NOMO-1 treated with dmso at 0.1 percent for 144 hours (cell line): ENCODE data around the gene C12orf57.

Source experiments
- DNase-seq: peaks from one replicate; lab custom pipeline; 2025; ENCODE audit not compliant: unreplicated experiment; lab: John Stamatoyannopoulos, UW

C12orf57 gene

DNA sequence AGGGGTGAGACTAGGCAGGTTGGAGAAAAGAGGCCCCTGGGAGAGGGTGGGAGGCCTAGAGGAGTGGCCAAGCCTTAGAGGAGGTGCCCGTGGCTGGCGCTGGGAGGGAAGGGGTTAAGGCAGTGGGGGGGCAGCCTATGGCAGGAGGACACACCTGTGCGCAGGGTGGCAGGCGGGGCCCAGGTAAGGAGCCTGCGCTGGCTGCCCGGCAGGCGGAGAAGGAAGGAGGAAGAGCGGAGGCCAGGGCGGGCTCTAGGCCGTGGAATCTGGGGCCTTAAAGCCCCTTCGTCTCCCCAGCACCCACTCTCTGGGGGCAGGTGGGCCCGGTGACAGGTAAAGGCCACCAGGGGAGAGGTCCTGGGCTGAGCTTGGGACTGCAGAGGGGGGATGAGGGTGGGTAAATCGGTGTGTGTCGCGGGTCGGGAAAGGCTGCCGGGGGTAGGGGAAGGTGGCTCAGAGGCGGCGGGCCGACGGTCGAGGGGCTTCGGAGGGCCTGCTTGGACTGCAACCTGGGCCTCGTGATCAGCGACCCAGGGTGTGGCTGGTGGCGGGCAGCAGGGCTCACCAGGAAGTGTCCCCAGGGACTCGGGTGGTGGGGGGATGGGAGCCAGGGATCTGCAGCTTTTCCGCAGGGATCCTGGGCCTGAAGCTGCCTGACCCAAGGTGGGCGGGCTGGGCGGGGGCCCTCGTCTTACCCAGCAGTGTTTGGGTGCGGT is 19.4 kb downstream of the C12orf57 start:
- DNase-seq: no peak

DNA sequence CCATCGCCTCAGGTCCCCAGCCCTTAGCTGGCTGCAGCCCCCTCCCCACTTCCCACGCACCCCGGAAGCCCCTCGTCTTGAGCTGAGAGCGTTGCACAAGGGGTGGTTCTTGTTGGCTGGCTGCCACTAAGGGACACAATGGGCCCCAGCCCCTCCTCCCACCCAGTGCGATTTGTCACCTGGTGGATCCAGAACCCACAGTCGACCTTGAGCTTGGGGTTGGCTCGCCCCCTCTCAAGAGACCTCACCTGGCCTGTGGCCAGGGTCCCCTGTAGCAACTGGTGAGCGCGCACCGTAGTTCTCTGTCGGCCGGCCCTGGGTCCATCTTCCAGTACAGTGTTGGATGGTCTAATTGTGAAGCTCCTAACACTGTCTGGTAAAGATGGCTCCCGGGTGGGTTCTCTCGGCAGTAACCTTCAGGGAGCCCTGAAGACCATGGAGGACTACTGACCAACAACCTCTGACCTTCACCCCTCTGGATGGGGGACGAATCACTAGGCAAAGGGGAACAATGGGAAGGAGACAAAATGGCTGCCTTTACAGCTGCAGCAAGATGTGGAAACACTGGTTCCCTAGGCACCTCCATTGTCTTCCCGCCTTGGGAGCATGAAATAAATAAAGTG is 20.1 kb downstream of the C12orf57 start:
- DNase-seq: no peak

DNA sequence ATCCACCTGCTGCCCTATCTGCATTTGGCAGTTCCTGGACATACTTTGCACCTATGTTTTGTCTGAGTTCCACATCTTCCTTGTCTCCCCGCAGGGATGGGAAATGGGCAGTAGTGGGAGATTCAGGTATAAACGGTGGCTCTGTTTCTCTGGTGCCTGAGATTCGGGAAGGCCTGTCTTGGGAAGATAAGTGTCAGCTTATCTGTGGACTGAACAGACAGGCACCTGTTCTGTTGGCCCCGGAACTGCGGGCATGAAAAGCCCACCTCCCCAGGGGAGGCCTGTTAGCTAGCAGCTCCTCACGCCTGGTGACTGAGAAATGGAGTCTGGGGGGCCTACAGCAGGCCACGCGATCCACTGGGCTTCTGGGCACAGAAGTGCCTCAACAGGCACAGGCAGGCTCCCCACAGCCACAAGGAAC is 20.8 kb downstream of the C12orf57 start:
- no peak for DNase-seq

DNA sequence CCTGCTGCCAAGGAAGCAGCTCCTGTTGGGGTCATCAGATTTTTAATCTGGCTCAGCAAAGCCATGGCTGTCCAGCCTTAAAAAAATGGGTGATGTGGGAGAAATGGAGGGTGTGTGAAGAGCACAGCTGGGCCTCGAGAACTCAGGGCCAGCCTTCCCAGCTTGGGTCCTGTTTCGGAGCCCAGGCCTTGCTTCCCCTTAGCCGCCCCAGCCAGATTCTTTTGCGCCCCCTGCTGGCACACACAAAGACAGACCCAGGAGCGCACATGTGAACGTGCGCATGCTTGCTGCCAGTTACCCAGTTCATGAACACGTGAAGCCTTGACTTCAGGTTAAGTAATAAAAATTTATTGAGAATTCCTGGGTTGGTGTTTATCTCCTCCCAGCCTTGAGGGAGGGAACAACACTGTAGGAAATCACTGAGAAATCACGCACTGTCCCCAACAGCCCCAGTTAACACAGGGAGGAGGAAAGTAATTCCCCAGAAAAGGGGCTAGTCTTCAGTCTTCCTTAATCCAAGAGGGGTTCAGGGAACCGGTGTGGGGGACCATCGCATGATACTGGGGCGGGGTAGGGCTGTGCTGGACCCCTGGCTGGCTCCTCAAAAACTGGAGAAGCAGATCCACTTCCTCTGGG is 21.3 kb downstream of the C12orf57 start:
- peak; percentile 77 for DNase-seq

DNA sequence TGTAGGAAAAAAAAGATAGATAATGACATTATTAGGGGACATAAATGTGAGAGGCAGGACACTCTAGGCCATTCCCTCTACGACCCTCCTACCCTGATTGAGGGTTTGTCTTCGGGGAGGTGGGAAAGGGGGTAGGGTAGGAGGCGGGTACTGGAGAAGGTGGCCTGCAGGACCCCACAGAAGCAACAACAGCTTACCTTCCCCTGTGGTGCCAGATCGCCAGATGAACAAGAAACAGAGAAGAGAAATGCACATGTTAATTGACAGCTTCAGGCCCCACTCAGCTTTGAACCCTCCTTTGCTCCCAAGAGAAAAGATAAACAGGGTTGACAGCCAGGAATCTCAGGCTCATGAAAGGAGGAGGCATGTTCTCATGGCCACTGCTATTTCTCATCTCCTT is 21.9 kb downstream of the C12orf57 start:
- DNase-seq: no peak

DNA sequence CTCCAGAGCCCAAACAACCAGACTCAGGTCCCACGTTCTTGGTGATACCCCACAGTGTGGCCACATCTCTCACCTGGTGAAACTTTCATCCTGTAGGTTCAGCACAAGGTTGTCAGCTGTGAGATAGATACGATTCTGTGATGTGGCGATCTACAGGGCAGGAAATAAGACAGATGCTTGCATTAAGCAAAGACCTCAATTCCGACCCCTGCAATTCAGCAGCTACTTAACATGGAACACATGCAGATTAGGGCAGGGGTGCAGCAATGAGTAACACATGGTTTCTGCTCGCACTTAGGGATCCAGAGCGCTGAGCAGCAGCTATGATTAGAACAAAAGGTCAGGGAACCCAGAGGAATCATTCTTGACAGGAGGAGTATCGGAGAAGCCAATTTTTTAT is 22.5 kb downstream of the C12orf57 start:
- DNase-seq: no peak

DNA sequence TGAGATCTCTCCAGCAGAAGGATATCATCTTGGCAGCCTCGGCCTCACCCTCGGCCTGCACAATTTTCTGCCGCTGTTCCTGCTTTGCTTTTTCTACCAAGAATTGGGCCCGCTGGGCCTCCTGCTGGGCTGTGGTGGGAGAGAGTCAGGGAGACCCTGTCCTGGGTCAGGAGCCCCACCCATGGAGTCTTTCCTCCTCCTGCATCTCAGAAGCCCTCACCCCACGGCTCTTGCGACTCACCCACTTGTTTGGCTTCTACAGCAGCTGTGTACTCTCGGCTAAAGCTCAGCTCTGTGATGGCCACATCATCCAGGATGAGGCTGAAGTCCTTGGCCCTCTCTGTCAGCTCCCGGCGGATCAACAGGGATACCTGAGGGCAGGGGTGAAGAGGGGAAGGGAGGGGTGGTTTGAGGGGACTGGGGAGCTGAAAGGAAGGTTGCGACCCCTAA is 23.9 kb downstream of the C12orf57 start:
- DNase-seq: no peak

DNA sequence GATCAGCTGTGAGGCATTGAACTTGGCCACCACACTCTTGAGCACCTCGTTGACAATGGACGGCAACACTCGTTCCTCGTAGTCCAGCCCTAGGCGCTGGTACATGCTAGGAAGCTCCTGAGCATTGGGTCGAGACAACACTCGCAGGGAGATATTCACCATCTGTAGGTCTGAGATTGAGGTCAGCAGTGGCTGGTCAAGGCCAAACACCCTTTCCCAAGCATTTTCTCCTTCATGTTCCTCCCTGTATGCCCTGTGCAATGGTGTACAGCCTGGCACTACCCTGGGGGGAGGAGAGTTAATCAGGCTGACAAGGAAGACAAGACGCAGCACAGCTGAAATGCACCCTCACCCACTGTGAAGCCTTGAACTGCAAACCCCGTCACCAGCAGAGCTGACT is 24.6 kb downstream of the C12orf57 start:
- DNase-seq: no peak

DNA sequence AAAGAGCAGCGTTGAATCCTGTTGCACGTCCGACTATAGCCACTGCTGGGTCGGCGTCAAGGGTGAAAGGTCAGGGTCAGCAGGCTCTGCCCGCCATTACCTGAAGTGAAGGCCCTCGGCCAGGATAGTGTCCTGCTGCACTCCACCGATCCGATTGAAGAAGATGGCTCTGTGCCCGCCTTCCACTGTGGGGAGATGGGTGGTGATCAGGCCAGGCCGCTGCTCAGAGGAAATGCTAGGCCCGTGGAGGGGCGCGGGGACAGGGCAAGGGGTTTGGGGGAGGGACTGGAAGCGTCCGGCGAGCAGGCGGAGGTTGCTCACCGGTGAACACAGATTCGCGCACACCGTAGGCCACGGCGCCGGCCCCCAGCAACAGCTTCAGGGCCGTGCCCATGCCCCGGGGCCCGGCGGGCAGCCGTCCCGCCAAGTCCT is 26.3 kb downstream of the C12orf57 start:
- DNase-seq: no peak

DNA sequence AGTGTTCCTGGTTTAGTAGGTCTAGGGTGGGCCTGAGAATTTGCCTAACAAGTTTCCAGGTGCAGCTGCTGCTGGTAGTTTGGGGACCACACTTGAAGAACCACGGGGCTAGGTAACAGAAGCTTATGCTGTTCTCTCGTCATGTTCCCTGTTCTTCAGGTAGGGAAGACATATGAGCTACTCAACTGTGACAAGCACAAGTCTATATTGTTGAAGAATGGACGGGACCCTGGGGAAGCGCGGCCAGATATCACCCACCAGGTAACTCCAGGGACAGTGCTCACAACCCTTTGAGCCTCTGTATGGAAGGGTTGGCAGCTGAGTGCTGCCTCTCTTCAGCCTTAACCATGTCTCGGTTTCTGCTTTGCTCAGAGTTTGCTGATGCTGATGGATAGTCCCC is 30.4 kb downstream of the C12orf57 start:
- DNase-seq: no peak

DNA sequence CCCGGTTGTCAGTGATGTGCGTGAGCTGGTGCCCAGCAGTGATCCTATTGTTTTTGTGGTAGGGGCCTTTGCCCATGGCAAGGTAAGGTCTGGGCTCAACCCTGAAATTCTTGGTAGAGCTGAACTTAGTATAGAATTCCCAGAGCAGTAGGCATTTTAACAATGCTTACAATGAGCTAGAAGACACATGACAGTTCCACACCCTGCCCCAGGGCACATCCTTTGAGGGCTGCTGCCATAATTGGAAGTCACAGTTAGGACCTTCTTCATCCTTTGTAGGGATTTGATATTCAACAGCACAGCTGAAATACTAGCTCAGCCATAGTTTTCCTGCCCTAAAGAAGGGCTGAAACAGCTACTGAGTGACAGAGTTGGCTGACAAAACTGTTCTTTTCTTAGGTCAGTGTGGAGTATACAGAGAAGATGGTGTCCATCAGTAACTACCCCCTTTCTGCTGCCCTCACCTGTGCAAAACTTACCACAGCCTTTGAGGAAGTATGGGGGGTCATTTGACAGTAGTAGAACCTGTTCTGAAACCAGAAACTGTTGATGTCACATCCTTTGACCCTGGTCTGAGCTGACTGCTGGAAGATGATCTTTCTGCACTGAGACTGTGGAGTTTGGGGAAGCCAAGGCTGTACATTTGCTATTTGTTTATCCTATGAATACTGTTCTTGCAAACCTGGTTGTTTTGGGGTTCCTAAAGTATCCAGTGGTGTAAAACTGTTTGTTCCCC is 31.6 kb downstream of the C12orf57 start:
- DNase-seq: no peak

DNA sequence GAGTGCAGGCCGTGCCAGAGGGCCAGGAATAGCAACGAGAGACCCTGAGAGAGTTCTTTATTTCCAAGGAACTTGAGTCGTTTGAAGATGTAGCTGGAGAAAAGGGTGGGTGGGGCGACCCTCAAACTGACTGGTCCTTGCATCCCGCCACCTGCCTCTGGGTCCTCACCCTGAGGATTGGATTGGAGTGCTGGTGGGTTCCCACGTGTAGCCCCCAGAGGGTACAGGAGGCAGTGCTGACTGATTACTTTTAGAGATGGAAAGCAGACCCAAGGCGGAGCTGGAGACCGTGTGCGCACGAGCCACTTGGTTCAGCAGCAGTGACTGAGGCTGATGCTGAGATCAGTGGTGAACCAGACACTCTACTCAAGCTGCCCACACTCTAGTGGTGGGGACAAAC is 33.8 kb downstream of the C12orf57 start:
- DNase-seq: no peak

DNA sequence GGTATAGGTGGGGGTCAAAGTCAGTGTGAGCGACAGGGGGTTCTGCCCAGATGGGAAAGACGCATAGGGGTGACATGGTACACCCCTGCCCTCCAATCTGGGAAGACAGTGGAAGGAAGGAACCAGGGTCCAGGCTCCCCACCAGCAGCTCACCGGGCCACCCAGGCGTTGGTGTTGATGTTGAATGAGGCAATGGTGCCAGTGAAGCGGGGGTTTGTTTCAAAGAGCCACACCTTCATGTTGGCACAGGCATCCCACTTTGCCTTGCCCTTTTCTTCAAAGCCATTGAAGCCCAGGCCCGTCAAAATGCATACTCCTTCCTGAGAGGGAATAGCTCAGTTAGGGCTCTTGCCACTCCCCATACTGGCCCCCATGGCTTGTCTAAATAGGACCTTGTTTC is 34.4 kb downstream of the C12orf57 start:
- no peak for DNase-seq

DNA sequence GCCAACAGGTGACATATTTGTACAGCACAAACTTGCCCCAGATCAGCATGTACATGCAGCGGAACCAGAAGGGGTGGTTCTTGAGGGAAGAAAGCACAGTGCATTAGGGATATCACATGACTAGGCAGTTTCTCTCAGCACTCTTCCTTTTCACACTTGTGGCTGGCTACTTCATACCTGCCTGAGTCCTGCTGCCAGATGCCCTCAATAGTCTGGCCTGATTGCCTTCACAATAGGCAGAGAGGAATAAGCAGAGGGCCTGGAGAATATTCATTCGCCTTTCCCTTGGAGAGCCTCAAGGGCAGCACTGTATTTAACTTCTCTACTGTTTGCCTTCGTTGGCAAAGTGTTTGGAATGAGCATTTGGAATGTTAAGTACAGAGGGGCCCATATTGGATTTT is 34.8 kb downstream of the C12orf57 start:
- no peak for DNase-seq

DNA sequence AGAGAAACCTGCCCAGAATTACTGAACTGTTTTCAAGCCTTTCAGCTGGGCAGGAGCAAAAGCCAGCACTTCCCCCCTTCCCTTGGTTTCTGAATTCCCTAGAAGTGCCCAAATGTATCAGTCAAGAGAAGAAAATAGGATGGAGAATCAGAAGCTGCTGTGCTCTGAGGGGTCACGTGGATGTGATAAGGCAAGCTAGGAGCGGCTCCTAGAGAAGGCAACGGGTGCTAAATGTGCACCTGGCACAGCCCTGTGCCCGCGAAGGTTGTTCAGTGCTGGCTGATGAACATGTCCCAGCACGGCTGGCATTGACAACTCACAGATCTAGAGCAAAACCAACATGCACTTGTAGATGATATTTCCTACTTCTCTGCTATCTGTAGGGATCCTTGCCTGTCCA is 35.2 kb downstream of the C12orf57 start:
- DNase-seq: no peak

DNA sequence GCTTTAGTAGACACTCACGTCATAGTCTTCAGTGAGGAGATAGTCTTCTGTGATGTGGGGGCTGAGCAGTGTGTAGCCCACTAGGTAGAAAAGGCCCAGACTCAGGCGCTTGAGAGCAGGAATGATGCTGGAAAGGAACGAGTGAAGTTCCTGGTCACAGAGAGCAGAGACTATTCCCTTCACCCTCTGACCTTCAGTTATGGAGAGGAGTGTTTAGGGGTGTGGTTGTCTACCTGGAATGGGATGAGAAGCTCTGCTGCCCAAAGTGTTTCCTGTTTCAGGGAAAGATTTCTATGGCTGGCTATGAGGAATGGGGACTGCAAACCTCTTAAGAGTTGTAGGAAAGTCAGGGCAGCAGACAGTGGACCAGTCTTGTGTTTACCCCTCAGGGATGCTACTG is 35.6 kb downstream of the C12orf57 start:
- no peak for DNase-seq

DNA sequence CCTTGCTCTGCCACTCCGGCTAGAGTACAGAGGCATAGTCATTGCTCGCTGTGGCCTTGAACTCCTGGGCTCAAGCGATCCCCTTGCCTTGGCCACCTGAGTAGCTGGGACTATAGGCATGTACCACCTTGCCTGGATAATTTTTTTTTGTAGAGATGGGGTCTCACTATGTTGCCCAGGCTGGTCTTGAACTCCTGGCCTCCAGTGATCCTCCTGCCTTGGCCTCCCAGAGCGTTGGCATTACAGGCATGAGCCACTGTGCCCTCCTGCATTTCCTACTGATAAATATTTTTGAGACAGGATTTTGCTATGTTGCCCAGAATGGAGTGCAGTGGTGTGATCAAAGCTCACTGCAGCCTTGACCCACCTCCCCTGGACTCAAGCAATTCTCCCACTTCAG is 36.3 kb downstream of the C12orf57 start:
- DNase-seq: no peak

DNA sequence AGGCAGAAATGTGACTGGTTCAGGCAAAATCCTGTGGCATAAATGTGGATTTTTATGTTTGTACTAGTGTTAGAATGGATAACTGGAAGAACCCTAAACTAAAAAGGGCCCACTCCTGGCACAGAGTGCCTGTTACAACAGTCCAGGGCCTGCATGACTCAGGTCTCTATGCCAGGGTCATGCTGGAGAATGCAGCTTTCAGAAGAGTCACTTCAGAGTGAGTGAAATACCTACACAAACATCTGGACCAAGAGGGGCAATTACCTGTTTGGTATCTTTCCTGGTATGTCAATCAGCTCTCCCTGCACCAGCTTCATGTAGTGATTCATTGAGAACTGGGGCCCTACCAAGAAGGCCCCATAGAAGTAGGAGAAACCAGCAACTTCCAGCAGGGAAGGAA is 36.9 kb downstream of the C12orf57 start:
- no peak for DNase-seq

DNA sequence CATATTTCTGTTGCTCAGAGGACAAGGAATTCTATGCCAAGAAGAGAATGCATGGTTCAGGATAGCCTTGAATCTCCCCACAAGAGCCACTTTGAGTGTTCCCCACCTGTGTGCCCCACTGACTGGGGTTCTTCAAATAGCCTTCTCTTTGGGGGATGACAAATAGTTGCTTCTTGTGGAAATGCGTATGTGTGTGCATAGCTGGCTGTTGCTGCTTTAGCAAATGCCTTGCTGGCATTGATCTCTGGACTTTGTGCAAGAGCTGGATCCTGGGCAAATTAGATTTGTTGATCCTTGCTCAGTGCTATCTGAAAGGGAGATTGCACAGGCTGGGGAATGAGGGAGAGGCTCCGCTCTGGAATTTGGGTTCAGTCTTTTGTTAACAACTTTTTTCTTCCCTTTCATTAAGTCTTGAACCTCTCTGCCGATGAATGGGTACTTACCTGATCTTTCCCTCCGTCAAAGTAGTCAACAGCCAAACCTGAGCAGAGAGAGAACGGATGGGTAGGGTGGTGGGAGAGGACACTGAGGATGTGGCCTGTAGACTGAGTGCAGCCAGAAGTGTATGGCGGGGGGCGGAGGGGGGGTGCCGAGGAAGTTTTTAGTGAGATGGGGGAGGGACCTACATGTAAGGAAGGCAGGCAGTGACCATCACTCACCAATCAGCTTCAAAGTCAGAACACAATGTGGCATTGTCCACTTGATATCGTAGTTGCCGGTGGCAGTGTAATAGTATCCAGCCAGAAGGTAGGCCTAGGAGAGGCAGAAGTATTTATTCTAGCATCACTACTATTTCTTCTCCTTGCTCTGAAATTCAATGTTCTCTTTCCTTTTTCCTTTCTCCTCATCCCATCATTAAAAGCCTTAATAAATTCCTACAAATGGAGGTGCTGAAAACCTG is 37.6 kb downstream of the C12orf57 start:
- DNase-seq: no peak

DNA sequence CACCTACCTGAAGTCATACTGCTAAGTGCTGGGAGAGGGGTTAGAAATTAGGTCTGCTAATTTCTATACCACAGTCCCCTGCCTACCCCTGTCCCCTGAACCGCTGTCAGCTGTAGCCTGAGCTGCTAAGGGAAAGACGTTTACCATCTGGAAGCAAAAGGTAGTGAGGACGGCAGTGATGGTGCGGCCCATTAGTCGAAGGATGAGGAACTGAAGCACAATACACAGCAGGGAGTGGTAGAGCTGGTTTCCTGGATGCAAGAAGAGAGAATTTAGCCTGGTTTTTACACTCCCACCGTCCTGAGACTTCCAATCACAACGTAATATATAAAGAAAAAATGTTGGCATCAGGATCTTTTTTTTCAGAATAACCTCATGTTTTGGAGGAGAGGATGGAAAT is 38.7 kb downstream of the C12orf57 start:
- no peak for DNase-seq
